NT2/D1 (cell line): Measurements from ENCODE around the gene SLC9A3.

Source experiments
- DNase-seq: peaks from one replicate; pipeline ENCODE4 v3.0.0-alpha.2; 2011; ENCODE audit warnings: low read depth, low spot score
- H3K27me3 ChIP-seq: 2 replicates; pipeline ENCODE4 v1.6.0; 2011; ENCODE audit warnings: mild to moderate bottlenecking; ENCODE audit not compliant: insufficient read length, insufficient read depth
- H3K36me3 ChIP-seq: 2 replicates; pipeline ENCODE4 v1.6.1; 2011; ENCODE audit warnings: mild to moderate bottlenecking, low read length, mixed read lengths; ENCODE audit not compliant: insufficient read depth, insufficient read length
- H3K4me1 ChIP-seq: 2 replicates; pipeline ENCODE4 v1.5.1; 2011; ENCODE audit not compliant: insufficient read depth, insufficient read length
- H3K4me3 ChIP-seq: 2 replicates; pipeline ENCODE4 v1.5.1; 2011; ENCODE audit warnings: low read depth; ENCODE audit not compliant: insufficient read length
- H3K9ac ChIP-seq: 2 replicates; pipeline ENCODE4 v1.6.0; 2011; ENCODE audit warnings: low read depth; ENCODE audit not compliant: insufficient read length
- H3K9me3 ChIP-seq: 2 replicates; pipeline ENCODE4 v1.5.1; 2011; ENCODE audit warnings: mild to moderate bottlenecking, low read length; ENCODE audit not compliant: insufficient read depth
- SUZ12 ChIP-seq: IDR thresholded peaks from 2 replicates; pipeline ENCODE4 v1.6.1; 2011; ENCODE audit not compliant: insufficient read length, insufficient read depth; ENCODE audit errors: extremely low read depth
- YY1 ChIP-seq: IDR thresholded peaks from 2 replicates; pipeline ENCODE4 v1.6.1; 2011; ENCODE audit not compliant: insufficient read length, insufficient read depth
- ZNF274 ChIP-seq: IDR thresholded peaks from 2 replicates; pipeline ENCODE4 v1.6.1; 2011; ENCODE audit warnings: mild to moderate bottlenecking, low read depth, low read length

Gene SLC9A3

DNA sequence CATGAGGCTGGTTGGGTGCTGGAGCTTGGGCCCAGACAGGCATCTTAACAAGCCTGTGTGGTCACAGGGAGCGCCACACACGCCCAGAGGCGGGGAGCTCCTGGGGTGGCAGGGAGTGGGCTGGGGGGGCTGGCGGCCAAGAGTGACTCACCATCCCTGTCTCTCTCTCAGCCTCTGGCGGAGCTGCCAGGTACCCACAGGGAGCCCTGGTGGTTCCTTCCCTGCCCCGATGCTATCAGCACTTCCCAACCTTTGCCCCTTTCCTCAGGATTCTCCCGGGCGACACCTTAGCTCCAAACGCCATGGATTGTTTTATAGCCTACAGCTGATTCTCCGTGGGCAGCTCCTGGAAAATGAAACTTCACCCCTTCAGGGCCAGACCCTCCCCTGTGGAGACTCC lies 5.5 kb downstream of the SLC9A3 start:
- no peaks in the 10 kb centered on the region for H3K36me3 ChIP-seq
- H3K4me1 ChIP-seq, result peaks cover 16% of the 10 kb centered on the region
- no peak overlapping the region for H3K9ac ChIP-seq
- no peak overlapping the region for H3K4me3 ChIP-seq
- no peaks in the 10 kb centered on the region for H3K9me3 ChIP-seq
- DNase-seq, result no peak
- TF ChIP-seq SUZ12, result no peak
- no peak for TF ChIP-seq ZNF274
- no peak for TF ChIP-seq YY1
- peaks cover 16% of the 10 kb centered on the region for H3K27me3 ChIP-seq

DNA sequence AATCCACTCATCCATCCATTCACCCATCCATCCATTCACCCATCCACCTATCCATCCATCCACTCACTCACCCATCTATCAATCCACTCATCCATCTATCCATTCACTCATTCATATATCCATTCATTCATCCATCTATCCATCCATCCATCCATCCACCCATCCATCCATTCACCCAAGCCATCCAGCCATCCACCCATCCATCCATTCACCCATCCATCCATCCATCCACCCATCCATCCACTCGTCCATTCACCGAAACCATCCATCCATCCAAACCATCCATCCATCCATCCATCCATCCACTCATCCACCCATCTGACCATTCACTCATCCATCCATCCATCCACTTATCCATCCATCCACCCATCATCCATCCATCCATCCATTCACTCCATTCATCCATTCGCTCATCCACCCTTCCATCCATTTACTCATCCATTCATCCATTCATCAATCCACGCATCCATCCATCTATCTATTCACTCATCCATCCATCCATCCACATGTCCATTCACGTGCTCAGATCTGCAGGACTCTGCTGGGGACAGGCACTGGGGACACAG lies 6.6 kb downstream of the SLC9A3 start:
- H3K4me3 ChIP-seq, result no peak overlapping the region
- peaks cover 6% of the 10 kb centered on the region for H3K27me3 ChIP-seq
- TF ChIP-seq YY1 (no peak), ZNF274 (no peak), SUZ12 (no peak)
- no peak for DNase-seq
- H3K36me3 ChIP-seq, result no peaks in the 10 kb centered on the region
- no peak overlapping the region for H3K9ac ChIP-seq
- H3K9me3 ChIP-seq, result no peaks in the 10 kb centered on the region
- peaks cover 13% of the 10 kb centered on the region for H3K4me1 ChIP-seq

DNA sequence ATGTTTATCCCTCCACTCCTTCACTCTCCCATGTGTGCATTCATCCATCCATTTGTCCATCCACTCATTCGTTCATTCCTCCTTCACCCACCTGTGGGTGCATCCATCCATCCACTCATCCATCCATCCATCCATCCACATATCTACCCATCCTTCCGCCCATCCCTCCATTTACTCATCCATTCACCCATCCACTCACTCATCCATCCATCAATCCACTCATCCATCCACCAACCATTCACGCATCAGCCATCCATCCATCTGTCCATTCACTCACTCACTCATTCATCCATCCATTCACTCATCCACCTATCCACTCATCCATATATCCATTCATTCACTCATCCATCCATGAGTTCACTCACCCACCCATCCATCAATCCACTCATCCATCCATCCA lies 7.3 kb downstream of the SLC9A3 start:
- Histone ChIP-seq H3K9ac (no peak overlapping the region), H3K4me1 (peaks cover 12% of the 10 kb centered on the region), H3K27me3 (peaks cover 6% of the 10 kb centered on the region), H3K36me3 (no peaks in the 10 kb centered on the region), H3K4me3 (no peak overlapping the region), H3K9me3 (no peaks in the 10 kb centered on the region)
- TF ChIP-seq YY1 (no peak), SUZ12 (no peak), ZNF274 (no peak)
- DNase-seq, result no peak

DNA sequence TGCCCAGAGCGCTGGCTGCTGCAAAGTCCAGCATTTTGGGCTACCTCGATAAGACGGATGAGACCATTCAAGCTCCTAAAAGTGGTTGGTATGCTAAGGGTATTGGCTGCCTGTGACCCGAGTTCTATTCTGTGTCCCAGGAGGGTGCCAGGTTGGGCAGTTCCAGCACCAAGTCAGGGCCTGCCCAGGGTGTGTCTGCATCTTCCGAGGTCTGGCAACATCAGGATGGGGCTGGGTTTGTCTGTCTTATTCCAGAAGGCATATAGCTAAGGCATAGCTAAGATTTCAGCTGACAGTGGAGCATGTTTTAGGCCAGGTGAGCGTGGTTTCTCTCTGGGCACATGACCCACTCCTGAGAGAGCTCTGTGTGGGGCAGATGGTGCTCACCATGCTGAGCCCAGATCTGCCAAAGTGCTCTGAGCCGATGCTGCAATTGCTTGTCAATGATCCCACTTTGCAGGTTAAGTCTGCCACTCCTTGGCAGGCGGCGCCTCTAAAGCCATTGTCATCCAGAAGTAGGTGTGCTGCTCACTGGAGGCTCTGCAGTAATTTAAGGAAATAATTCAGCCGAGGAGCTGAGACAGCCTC lies 7.8 kb downstream of the SLC9A3 start:
- DNase-seq, result no peak
- Histone ChIP-seq H3K9ac (no peak overlapping the region), H3K4me1 (peaks cover 7% of the 10 kb centered on the region), H3K36me3 (no peaks in the 10 kb centered on the region), H3K9me3 (no peaks in the 10 kb centered on the region), H3K4me3 (no peak overlapping the region), H3K27me3 (peaks cover 6% of the 10 kb centered on the region)
- TF ChIP-seq ZNF274 (no peak), SUZ12 (no peak), YY1 (no peak)

DNA sequence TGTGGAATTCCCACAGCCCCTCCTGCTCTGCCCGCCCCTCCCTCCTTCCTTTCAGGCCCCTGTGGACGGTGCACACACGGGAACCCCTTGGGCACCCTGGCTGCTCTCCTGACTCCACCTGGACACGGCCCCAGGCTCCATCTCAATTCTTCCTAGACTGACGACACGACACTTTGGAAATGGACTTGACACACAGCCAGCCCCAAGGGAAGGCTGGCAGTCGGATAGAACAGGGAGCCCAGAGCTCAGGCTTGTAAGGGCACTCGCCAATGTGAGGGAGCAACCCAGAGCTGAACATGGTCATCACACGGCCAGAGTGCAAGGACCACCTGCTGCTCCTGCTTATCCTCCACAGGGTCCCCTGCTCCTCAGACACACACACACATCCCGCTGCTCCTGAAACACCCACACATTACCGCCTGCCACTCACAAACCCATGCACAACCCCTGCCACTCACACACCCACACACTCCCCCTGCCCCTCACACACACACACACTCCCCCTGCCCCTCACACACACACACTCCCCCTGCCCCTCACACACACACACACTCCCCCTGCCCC lies 8.9 kb downstream of the SLC9A3 start:
- H3K9ac ChIP-seq, result no peak overlapping the region
- peaks cover 6% of the 10 kb centered on the region for H3K27me3 ChIP-seq
- no peak overlapping the region for H3K4me3 ChIP-seq
- no peak for TF ChIP-seq ZNF274
- TF ChIP-seq SUZ12, result no peak
- no peak for TF ChIP-seq YY1
- no peaks in the 10 kb centered on the region for H3K9me3 ChIP-seq
- peaks cover 3% of the 10 kb centered on the region for H3K4me1 ChIP-seq
- no peak for DNase-seq
- no peaks in the 10 kb centered on the region for H3K36me3 ChIP-seq

DNA sequence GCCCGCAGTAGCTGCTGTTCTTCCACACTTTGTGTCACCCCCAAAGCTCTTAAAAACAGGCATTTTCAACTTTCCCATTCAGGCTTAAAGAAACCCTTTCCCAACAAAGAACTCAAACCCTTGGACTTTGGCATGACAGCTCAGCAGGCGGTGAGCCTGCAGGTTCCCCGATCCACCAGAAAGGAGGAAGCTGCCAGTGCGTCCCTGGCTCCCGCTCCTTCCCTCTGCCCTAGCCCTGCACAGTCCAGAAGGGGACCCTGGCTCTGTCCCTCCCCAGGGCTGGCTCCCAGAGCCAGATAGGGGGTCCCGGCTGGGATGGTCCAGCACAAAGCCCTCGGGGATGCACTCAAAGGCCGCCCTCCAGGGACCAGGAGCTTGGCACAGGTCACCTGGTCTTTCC lies 9.6 kb downstream of the SLC9A3 start:
- H3K9ac ChIP-seq, result no peak overlapping the region
- H3K4me1 ChIP-seq, result peaks cover 3% of the 10 kb centered on the region
- no peaks in the 10 kb centered on the region for H3K9me3 ChIP-seq
- no peak for DNase-seq
- H3K27me3 ChIP-seq, result peaks cover 6% of the 10 kb centered on the region
- H3K36me3 ChIP-seq, result no peaks in the 10 kb centered on the region
- no peak overlapping the region for H3K4me3 ChIP-seq
- no peak for TF ChIP-seq SUZ12
- no peak for TF ChIP-seq ZNF274
- no peak for TF ChIP-seq YY1

DNA sequence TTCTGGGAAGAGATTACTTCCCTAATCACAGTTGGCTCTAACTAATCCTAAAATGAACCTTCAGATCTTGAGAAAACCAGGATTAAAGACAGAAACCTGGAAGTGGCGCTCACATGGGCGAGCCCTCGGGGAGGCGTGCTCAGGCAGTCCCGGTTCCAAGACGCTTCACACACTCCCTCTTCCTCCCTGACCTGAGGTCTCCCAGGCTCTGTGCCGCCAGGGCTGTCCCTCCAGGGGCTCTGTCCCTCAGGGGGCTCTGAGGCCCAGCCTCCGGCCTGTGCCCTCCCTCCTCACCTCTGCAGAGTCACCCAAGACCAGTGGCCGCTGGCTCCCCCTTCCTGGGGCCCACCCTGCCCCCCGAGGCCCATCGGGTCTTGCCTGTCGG lies 10.2 kb downstream of the SLC9A3 start:
- Histone ChIP-seq H3K9ac (no peak overlapping the region), H3K36me3 (no peaks in the 10 kb centered on the region), H3K9me3 (no peaks in the 10 kb centered on the region), H3K4me1 (peaks cover 3% of the 10 kb centered on the region), H3K27me3 (peaks cover 6% of the 10 kb centered on the region), H3K4me3 (no peak overlapping the region)
- no peak for DNase-seq
- no peak for TF ChIP-seq SUZ12
- TF ChIP-seq ZNF274, result no peak
- no peak for TF ChIP-seq YY1
